GM23248 (cell line): ENCODE results near the gene ACTL10.

ENCODE experiments used
- EZH2 ChIP-seq: fragments of 200-600 bp; sonication (generic); IDR thresholded peaks from 2 replicates; pipeline ENCODE4 v1.6.1; 2018; ENCODE audit warnings: antibody characterized with exemption, mild to moderate bottlenecking; ENCODE audit not compliant: insufficient read depth, poor library complexity, severe bottlenecking
- EZH2phosphoT487 ChIP-seq: fragments of 200-600 bp; sonication (generic); IDR thresholded peaks from 2 replicates; pipeline ENCODE4 v1.6.1; 2018; ENCODE audit warnings: antibody characterized with exemption, moderate library complexity, mild to moderate bottlenecking, low read depth; ENCODE audit not compliant: insufficient read depth

GRCh38 chr20:33680686-33681085 is 13.9 kb downstream of the ACTL10 start:
- no peak for TF ChIP-seq EZH2
- TF ChIP-seq EZH2phosphoT487: no peak
